ENCODE measurements around the gene PTPN11. TPM values are rescaled to one million over a fixed set of nuclear protein-coding genes. Genes with fewer than 3 reads are reported as not detected.

Gene PTPN11
- total and polyA plus RNA-seq, 10 of the 15 experiments (the other 5 are each of a cell fraction or from before 2014, with no cell fraction given): 14.6 to 85.2 (median 58.6) TPM

- no peak for TF ChIP-seq RELB (IDR thresholded peaks at IDR 0.05; ENCODE audit: low read depth)
- peak; percentile 6 for TF ChIP-seq SIX5 (IDR thresholded peaks at IDR 0.05; ENCODE audit: low read depth, low read length, severe bottlenecking)
- no peak for TF ChIP-seq SP1 (IDR thresholded peaks at IDR 0.05; ENCODE audit: low read depth, low read length)
- no peak for TF ChIP-seq ATF2 (IDR thresholded peaks at IDR 0.05; ENCODE audit: low read length)
- no peak for TF ChIP-seq EP300 (IDR thresholded peaks at IDR 0.05; ENCODE audit: borderline replicate concordance in 1 of 2, control insufficient read depth in 1 of 2, low read depth in 2 of 2, low read length in 2 of 2)
- TF ChIP-seq SMC3 (IDR thresholded peaks at IDR 0.05; ENCODE audit: borderline replicate concordance, low read length): no peak
- TF ChIP-seq SREBF1 (IDR thresholded peaks at IDR 0.05; ENCODE audit: low read length): no peak
- no peak for TF ChIP-seq SUPT20H (IDR thresholded peaks at IDR 0.05; ENCODE audit: borderline replicate concordance, control insufficient read depth, low read depth, low read length)
- no peak for TF ChIP-seq SMAD5 (IDR thresholded peaks at IDR 0.05; ENCODE audit: low read depth)
- TF ChIP-seq NR2F1 (conservative IDR thresholded peaks at IDR 0.05): 0 out of 2 replicates have a peak, but pooled peaks have one; percentile 12
- TF ChIP-seq, protein P1, sequence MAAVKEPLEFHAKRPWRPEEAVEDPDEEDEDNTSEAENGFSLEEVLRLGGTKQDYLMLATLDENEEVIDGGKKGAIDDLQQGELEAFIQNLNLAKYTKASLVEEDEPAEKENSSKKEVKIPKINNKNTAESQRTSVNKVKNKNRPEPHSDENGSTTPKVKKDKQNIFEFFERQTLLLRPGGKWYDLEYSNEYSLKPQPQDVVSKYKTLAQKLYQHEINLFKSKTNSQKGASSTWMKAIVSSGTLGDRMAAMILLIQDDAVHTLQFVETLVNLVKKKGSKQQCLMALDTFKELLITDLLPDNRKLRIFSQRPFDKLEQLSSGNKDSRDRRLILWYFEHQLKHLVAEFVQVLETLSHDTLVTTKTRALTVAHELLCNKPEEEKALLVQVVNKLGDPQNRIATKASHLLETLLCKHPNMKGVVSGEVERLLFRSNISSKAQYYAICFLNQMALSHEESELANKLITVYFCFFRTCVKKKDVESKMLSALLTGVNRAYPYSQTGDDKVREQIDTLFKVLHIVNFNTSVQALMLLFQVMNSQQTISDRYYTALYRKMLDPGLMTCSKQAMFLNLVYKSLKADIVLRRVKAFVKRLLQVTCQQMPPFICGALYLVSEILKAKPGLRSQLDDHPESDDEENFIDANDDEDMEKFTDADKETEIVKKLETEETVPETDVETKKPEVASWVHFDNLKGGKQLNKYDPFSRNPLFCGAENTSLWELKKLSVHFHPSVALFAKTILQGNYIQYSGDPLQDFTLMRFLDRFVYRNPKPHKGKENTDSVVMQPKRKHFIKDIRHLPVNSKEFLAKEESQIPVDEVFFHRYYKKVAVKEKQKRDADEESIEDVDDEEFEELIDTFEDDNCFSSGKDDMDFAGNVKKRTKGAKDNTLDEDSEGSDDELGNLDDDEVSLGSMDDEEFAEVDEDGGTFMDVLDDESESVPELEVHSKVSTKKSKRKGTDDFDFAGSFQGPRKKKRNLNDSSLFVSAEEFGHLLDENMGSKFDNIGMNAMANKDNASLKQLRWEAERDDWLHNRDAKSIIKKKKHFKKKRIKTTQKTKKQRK (IDR thresholded peaks at IDR 0.05; ENCODE audit: low read depth, low read length): no peak
- TF ChIP-seq SPI1 (IDR thresholded peaks at IDR 0.05; ENCODE audit: borderline replicate concordance, insufficient read depth, low read depth, low read length): 0 out of 2 replicates have a peak, but pooled peaks have one; percentile 2
- no peak for TF ChIP-seq MEF2A (IDR thresholded peaks at IDR 0.05; ENCODE audit: insufficient read depth, low read depth, low read length)
- TF ChIP-seq MTA2 (IDR thresholded peaks at IDR 0.05; ENCODE audit: low read depth): peak; percentile 64
- no peak for TF ChIP-seq YBX1 (IDR thresholded peaks at IDR 0.05)
- no peak for TF ChIP-seq FOXM1 (IDR thresholded peaks at IDR 0.05; ENCODE audit: low read depth, low read length)
- TF ChIP-seq IRF4 (IDR thresholded peaks at IDR 0.05; ENCODE audit: low read depth, low read length): no peak
- TF ChIP-seq TCF12 (IDR thresholded peaks at IDR 0.05; ENCODE audit: low read depth, low read length): no peak
- TF ChIP-seq, protein P2, sequence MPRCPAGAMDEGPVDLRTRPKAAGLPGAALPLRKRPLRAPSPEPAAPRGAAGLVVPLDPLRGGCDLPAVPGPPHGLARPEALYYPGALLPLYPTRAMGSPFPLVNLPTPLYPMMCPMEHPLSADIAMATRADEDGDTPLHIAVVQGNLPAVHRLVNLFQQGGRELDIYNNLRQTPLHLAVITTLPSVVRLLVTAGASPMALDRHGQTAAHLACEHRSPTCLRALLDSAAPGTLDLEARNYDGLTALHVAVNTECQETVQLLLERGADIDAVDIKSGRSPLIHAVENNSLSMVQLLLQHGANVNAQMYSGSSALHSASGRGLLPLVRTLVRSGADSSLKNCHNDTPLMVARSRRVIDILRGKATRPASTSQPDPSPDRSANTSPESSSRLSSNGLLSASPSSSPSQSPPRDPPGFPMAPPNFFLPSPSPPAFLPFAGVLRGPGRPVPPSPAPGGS (IDR thresholded peaks at IDR 0.05; ENCODE audit: borderline replicate concordance, insufficient read depth, low read depth, low read length, poor library complexity, severe bottlenecking): no peak
- TF ChIP-seq HDGF (IDR thresholded peaks at IDR 0.05): peak; percentile 39; the same call in 1 of the 2 replicates
These were observed 768 bp downstream of the PTPN11 start (continued) for GRCh38 chr12:112419297-112420133.

Data from GM12878 (cell line).